Activated naive CD4-positive, alpha-beta T cell treated with Interleukin-2 at 50 U/mL for 16 hours (primary cell): ENCODE data around the gene PLSCR4.

Source experiments
- DNase-seq: peaks from one replicate; pipeline ENCODE4 v3.0.0-alpha.2; 2020

The PLSCR4 gene

GRCh38 chr3:146160321-146160963 is 90.5 kb downstream of the PLSCR4 start:
- no peak for DNase-seq

GRCh38 chr3:146159616-146160320 is 91.1 kb downstream of the PLSCR4 start:
- DNase-seq = no peak

- no peak for DNase-seq
These were observed 91.9 kb downstream of the PLSCR4 start for GRCh38 chr3:146159037-146159436.

GRCh38 chr3:146157325-146158060 is 93.4 kb downstream of the PLSCR4 start:
- DNase-seq = no peak

- no peak for DNase-seq
These were observed 94.1 kb downstream of the PLSCR4 start for GRCh38 chr3:146156666-146157314.

- DNase-seq = no peak
These were observed 94.8 kb downstream of the PLSCR4 start for GRCh38 chr3:146156095-146156494.

GRCh38 chr3:146154995-146155394 is 95.9 kb downstream of the PLSCR4 start:
- DNase-seq = no peak

- DNase-seq = no peak
These were observed 96.6 kb downstream of the PLSCR4 start for GRCh38 chr3:146154316-146154715.

GRCh38 chr3:146153429-146153828 is 97.5 kb downstream of the PLSCR4 start:
- DNase-seq = no peak

- DNase-seq = no peak
These were observed 98.1 kb downstream of the PLSCR4 start for GRCh38 chr3:146152834-146153233.

GRCh38 chr3:146148468-146148931 is 102.4 kb downstream of the PLSCR4 start:
- DNase-seq = no peak

- DNase-seq = no peak
These were observed 105.3 kb downstream of the PLSCR4 start for GRCh38 chr3:146145642-146146041.

GRCh38 chr3:146142757-146143156 is 108.1 kb downstream of the PLSCR4 start:
- no peak for DNase-seq
